ENCODE measurements around the gene ZNF70. TPM values are rescaled to one million over a fixed set of nuclear protein-coding genes. Genes with fewer than 3 reads are reported as not detected.

The ZNF70 gene
- total RNA-seq, 1 donor from 2014 or later = 4.6 TPM

- DNase-seq = no peak
Observed at GRCh38 chr22:23779083-23779482, 28.2 kb upstream of the ZNF70 start.

GRCh38 chr22:23778577-23778900 is 27.6 kb upstream of the ZNF70 start:
- DNase-seq = no peak

DNA sequence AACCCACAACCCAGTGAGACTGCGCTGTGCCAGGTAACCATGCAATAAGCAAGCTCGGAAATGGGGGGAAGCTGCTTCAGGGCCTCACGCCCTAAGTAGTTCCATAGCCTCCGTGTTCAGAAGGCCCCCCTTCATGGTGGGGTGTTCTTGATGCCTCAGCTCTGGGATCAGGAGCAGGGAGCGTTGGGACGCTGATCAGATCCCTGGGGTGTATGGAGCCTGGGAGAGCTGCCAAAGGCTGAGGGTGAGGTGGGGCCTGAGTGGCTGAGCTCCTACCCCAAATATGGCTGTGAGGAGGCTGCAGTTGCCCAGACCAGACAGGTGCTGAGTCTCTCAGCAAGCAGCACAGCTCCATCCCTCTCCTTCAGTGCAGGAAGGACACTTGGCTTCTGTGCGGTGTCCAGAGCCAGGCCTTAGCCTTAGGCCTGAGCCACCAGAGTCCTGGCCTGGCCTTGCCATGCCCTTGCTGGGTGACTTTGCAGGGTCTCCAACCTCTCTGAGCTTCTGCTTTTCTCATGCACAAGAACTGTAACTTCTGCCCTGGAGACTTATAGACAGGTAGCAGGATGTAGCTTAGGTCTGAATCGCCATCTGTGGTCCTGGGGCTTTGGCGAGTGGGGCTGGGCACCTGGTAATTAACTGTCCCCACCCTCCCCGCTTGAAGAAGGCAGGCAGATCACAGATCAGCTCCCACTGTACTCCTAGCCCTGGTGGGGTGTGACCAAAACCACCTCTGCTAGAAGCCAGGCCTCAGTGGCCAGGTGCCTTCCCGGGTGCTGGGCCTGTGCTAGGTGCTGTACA is 27.1 kb upstream of the ZNF70 start:
- peak; percentile 35 for DNase-seq

- no peak for DNase-seq
Observed at GRCh38 chr22:23775779-23776375, 25.0 kb upstream of the ZNF70 start.

DNA sequence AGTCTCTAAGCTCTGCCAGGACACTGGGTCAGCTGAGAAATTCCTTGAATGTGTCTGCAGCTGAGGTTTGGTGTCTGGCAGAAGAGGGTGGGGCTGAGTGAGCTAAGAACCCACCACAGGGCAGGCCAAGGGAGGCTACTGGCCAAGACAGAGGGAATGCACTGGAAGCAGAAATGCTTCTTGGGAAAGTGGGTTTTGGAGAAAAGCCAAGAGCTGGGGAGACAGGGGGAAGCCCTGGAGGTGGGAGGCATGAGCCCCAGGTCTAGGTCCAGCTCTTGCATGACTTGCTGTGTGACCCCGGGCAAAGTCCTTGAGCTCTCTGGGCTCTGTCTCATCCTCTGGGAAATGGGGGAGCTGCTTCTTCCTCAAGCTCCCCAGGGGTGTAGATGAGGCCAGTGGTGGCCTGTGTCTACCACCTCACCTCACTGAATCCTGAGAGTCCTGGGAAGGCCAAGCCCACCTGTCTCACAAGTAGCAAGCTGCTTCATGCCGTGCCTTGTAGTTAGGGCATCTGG is 24.1 kb upstream of the ZNF70 start:
- DNase-seq = peak; percentile 35

- DNase-seq = no peak
Observed at GRCh38 chr22:23774114-23774921, 23.4 kb upstream of the ZNF70 start.

DNA sequence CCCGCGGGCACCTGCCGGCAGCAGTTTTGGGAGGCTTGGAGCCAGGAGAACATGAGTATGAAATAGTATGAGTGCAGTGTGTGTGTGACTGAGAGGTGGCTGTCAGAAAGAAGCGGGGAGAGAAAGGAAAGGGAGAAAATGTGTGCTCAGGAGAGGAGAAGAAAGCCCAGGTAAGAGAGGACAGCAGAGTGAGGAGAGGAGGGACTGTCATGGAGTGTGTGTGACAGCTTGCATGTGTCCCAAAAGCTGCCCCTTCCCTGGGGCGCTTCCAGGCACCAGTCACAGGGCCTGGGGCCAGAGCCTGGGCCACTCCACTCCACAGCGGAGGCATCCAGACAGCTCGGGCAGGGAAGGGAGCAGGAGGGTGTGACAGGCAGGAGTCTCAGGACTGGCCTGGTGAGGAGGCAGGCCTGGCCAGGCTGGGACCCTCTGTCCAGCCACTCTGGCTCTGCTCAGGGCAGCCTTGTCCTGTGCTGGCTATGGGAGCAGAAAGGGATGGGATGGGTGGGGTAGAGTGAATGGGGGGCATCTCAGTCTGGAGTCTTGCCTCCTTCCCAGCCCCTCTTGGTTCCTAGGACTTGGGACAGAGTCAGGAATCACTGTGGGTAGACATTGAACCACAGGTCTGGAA is 22.7 kb upstream of the ZNF70 start:
- no peak for DNase-seq

DNA sequence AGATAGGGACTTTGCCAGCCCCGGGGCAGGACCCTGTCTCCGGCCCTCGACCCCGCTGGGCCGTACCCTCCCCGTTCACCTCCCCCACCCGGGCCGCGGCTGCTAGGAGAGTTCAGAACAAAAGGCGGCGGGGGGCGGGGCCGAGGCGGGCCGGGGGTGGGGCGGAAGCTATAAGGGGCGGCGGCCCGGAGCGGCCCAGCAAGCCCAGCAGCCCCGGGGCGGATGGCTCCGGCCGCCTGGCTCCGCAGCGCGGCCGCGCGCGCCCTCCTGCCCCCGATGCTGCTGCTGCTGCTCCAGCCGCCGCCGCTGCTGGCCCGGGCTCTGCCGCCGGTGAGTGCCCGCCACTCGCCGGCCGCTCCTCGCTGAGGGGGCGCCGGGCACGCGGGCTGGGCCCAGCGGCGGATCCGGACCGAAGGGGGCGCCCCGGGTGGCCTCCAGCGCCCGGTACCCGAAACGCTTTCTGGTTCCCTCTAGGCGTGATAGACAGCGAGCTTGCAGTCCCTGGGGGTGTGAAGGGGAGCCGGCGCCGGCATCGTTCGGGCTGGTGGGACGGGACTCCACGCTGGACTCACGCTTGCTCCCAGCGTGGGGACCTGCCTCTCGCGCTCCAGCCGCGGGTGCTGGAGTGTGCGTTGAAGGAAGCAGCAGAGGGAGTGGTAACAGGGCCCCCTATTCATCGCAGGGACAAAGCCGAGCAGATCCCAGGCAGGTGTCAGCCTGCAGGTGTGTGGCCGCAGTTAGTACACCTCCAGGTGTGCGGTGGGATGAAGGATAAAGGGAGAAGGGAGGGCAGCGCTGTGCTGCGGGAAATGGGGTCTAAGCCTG is 21.9 kb upstream of the ZNF70 start, which contains the start of gene MMP11:
MMP11 (plus strand) TSS at position 201 of the 825 bp plus-strand sequence; CDS start at position 223, 22 bp downstream.
- peak; percentile 75 for DNase-seq

GRCh38 chr22:23772315-23772648 is 21.4 kb upstream of the ZNF70 start:
- DNase-seq = no peak

DNA sequence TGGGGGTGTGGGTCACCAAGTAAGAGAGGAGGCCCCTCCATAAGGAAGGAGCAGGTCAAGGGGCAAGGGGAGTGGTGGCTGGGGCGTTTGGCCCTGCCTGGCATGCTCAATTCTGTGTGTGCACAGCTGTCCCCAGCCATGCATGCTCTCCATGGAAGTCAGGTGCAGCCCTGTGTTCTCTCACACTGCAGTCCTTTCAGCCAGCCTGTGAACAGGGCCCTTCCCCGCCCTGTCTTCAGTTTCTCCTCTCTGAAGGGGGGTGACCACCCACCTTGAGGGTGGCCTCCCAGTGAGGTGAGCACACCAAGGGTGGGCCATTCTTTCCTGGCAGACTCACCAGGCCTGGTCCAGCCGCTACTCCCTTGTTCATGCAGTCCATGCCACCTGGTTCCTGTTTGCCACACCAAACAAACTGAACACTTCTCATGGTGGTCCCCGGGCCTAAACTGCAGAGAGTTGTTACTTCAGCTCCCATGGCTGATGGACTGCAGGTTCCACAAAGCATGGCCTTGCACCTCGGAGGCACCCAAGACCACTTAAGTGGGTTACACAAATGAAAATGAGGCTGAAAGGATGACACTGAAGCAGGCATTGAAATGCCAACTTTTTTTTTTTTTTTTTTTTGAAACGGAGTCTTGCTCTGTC is 18.5 kb upstream of the ZNF70 start:
- no peak for DNase-seq

GRCh38 chr22:23767673-23768548 is 17.0 kb upstream of the ZNF70 start, which contains the start of gene CHCHD10:
Gene CHCHD10, minus strand, starts transcription at chr22:23767972. Its CDS starts 98 bp downstream, at chr22:23767874.
- peak; percentile 90 for DNase-seq

- DNase-seq = no peak
Observed at GRCh38 chr22:23767303-23767672, 16.4 kb upstream of the ZNF70 start.

GRCh38 chr22:23764899-23765881 is 14.3 kb upstream of the ZNF70 start:
- no peak for DNase-seq

DNA sequence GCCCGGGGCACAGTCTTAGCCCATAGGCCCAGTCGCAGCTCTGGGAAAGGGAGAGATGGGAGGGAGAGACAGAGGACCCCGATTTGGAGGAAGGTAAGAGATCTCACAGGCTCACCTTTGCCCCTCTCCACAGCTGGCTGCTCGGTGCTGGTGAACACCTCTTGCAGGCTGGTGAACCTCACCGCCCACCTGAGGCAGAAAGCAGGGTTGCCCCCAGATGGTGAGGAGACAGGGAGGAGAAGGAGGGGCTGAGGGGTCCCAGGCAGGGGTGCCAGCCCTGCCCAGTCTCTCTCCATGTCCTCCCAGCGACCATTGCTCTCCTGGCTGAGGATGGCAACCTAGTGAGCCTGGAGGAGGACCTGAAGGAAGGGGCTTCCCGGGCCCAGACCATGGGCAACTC is 13.0 kb upstream of the ZNF70 start:
- DNase-seq = no peak

GRCh38 chr22:23763579-23763945 is 12.7 kb upstream of the ZNF70 start:
- no peak for DNase-seq

DNA sequence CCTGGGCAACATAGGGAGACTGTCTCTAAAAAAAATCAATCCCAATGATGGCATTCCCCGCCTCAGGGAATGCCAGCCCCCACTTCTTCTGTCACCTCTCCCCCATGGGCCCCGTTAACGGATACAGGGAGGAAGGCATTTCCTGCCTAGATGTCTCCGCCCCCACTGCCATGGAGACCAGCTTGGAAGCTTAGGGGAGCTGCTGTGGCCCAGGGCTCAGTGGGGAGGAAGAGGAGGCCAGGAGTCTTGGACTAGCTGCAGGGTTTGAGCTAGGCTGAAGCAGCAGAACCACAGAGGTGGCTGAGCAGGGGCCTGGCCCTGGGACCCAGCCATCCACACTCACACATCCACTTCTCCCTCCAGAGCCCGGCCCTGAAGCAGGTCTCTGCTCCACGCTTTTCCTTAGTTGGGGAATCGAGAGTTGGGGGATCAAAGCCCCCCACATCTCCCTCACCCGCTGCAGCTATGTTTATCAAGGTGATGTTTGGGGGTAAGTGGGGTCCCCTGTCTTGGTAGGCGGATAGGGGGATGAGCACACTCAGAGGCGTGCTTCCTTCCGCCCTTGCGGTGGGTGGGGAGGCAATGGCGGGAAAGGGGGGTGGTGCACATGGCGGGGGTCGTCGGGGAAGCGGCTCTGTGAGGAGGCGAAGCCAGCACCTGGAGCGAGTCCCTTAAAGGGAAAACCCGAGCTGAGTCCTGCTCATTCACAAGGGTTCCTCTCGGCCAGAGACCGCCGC is 12.1 kb upstream of the ZNF70 start, which contains the start of gene C22orf15:
C22orf15 (plus strand) TSS at position 149 of the 737 bp plus-strand sequence; CDS start at position 466, 317 bp downstream.
- no peak for DNase-seq

GRCh38 chr22:23760056-23760455 is 9.1 kb upstream of the ZNF70 start:
- DNase-seq = no peak

GRCh38 chr22:23759566-23759965 is 8.7 kb upstream of the ZNF70 start:
- DNase-seq = no peak

Measured in tongue (tissue), 2 donors.